ENCODE measurements around the gene USP40.

Gene USP40

DNA sequence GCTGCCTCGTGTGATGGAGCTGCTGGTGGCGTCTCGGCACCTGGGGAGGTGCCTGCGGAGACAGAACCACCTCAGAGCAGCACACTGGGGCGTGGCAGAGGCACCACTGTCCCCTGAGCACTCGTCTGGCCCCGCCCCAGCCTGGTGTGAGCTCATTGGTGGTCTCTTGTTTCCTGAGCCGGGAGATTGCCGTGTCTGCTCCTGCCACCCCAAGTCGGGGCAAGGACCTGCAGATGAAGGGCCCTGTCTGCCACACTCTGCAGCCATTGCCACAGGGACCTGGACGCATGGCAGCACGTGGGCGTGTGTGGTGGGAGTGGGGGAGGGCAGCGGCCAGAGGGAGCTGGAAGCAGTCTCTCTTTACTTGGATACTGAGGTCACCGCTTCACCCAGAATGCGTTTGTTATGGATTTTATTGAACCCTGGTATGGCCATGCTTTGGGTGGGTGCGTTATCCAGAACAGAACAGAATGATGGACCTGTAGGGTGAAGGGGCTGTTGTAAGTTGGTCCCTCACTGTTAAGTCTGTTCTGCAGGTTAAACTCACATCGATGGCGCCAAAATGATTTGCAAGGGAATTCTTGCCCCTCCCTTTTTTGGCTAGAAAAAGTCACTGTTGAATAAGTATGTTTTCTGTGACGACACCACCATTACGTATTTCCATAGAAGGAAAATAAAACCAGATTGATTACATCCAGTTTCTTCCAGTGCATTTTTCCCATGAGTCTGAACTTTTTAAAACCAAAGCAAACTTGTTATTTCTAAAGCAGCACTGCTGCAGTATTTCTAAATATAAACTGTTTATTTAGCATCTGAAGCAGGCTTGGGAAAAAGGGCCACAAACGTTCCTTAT lies 92.0 kb downstream of the USP40 start:
- Histone ChIP-seq H2BK15ac (replicated peaks; ENCODE audit: low read depth) (no peak overlapping the region), H2BK120ac (ENCODE audit: low read depth, low read length) (no peak overlapping the region), H3K4me2 (ENCODE audit: low read length) (no peak overlapping the region), H3K23ac (ENCODE audit: low read length) (no peak overlapping the region), H4K5ac (ENCODE audit: low read length) (no peak overlapping the region), H3K4ac (ENCODE audit: low read depth, low read length) (no peak overlapping the region), H2BK5ac (ENCODE audit: low read length) (no peak overlapping the region), H2AK5ac (ENCODE audit: low read length) (no peak overlapping the region), H3K79me2 (ENCODE audit: control insufficient read depth, insufficient read depth, low read length) (no peaks in the 10 kb centered on the region), H3K79me1 (ENCODE audit: low read length) (no peaks in the 10 kb centered on the region), H3K18ac (ENCODE audit: low read length) (no peak overlapping the region), H3K4me3 (ENCODE audit: low read length) (no peak overlapping the region), H3K36me3 (ENCODE audit: control insufficient read depth, insufficient read depth, low read length) (no peaks in the 10 kb centered on the region), H3K27ac (ENCODE audit: low read depth, low read length) (no peak overlapping the region), H3K27me3 (ENCODE audit: insufficient read depth, low read length, poor library complexity) (no peaks in the 10 kb centered on the region), H3K56ac (ENCODE audit: low read length) (no peak overlapping the region), H3K4me1 (ENCODE audit: control insufficient read depth, low read depth, low read length) (no peaks in the 10 kb centered on the region), H4K8ac (ENCODE audit: low read depth, low read length) (no peak overlapping the region), H3K9ac (ENCODE audit: low read length) (no peak overlapping the region)
- WGBS (ENCODE audit: extremely low coverage, insufficient coverage, low lambda C conversion rate), result no CpG with 5 or more reads among the region's 22 CpGs
- peak; percentile 12 for DNase-seq

DNA sequence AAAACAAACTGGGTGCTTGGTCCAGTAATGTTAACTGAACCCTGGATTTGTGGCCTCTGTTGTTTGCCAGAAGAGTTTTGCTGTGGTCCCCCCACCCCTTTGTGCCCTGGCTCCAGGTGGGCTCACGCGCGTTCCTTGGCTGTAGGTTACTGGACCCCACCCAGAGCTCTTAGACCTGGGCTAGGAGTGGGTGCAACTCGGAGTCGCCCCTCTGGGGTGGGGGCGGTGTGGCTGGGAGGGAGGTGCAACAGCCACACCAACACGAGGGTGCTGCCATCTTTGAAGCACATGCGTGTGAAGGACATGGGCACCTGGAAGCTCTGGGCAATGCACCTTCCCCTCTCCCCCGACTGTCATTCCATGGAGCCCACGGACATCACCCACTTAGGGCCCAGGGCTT lies 92.7 kb downstream of the USP40 start:
- DNase-seq, result no peak

DNA sequence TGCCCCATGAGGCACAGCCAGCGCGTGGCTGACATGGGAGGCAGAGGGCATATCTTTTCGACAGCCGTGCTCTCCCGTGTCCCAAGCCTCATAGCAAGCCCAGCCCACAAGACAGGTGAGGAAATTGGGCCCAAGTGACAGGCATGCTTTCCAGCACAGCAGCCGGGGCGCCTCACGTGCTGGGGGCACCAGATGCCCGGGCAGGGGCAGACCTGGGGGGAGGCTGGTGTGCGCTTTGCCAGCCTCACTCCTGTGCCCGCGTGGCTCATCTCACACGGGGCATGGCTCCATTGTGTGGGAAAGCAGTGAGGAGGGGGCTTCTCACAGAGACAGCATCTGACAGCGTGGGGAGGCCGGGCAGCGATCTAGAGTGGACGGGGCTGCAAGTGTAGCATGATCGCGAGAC lies 93.2 kb downstream of the USP40 start:
- no peak overlapping the region for H4K5ac ChIP-seq (ENCODE audit: low read length)
- no peak overlapping the region for H2AK5ac ChIP-seq (ENCODE audit: low read length)
- no peak overlapping the region for H3K18ac ChIP-seq (ENCODE audit: low read length)
- no CpG with 5 or more reads among the region's 19 CpGs for WGBS (ENCODE audit: extremely low coverage, insufficient coverage, low lambda C conversion rate)
- H3K79me1 ChIP-seq (ENCODE audit: low read length), result no peaks in the 10 kb centered on the region
- H2BK5ac ChIP-seq (ENCODE audit: low read length), result no peak overlapping the region
- no peak overlapping the region for H3K27ac ChIP-seq (ENCODE audit: low read depth, low read length)
- H3K4me1 ChIP-seq (ENCODE audit: control insufficient read depth, low read depth, low read length), result no peaks in the 10 kb centered on the region
- no peak for DNase-seq
- H3K9ac ChIP-seq (ENCODE audit: low read length), result no peak overlapping the region
- H3K27me3 ChIP-seq (ENCODE audit: insufficient read depth, low read length, poor library complexity), result no peaks in the 10 kb centered on the region
- no peak overlapping the region for H2BK15ac ChIP-seq (replicated peaks; ENCODE audit: low read depth)
- H3K4ac ChIP-seq (ENCODE audit: low read depth, low read length), result no peak overlapping the region
- H4K8ac ChIP-seq (ENCODE audit: low read depth, low read length), result no peak overlapping the region
- H3K4me3 ChIP-seq (ENCODE audit: low read length), result no peak overlapping the region
- no peak overlapping the region for H3K4me2 ChIP-seq (ENCODE audit: low read length)
- H3K36me3 ChIP-seq (ENCODE audit: control insufficient read depth, insufficient read depth, low read length), result no peaks in the 10 kb centered on the region
- no peak overlapping the region for H2BK120ac ChIP-seq (ENCODE audit: low read depth, low read length)
- H3K23ac ChIP-seq (ENCODE audit: low read length), result no peak overlapping the region
- no peak overlapping the region for H3K56ac ChIP-seq (ENCODE audit: low read length)
- no peaks in the 10 kb centered on the region for H3K79me2 ChIP-seq (ENCODE audit: control insufficient read depth, insufficient read depth, low read length)

More for the DNA sequence above, 92.7 kb downstream of the USP40 start:
- WGBS (ENCODE audit: extremely low coverage, insufficient coverage, low lambda C conversion rate), result no CpG with 5 or more reads among the region's 10 CpGs
- Histone ChIP-seq H3K36me3 (ENCODE audit: control insufficient read depth, insufficient read depth, low read length) (no peaks in the 10 kb centered on the region), H3K27me3 (ENCODE audit: insufficient read depth, low read length, poor library complexity) (no peaks in the 10 kb centered on the region), H3K4me2 (ENCODE audit: low read length) (no peak overlapping the region), H3K4me1 (ENCODE audit: control insufficient read depth, low read depth, low read length) (no peaks in the 10 kb centered on the region), H3K79me1 (ENCODE audit: low read length) (no peaks in the 10 kb centered on the region), H3K23ac (ENCODE audit: low read length) (no peak overlapping the region), H3K27ac (ENCODE audit: low read depth, low read length) (no peak overlapping the region), H2AK5ac (ENCODE audit: low read length) (no peak overlapping the region), H2BK15ac (replicated peaks; ENCODE audit: low read depth) (no peak overlapping the region), H4K8ac (ENCODE audit: low read depth, low read length) (no peak overlapping the region), H4K5ac (ENCODE audit: low read length) (no peak overlapping the region), H3K56ac (ENCODE audit: low read length) (no peak overlapping the region), H2BK120ac (ENCODE audit: low read depth, low read length) (no peak overlapping the region), H3K18ac (ENCODE audit: low read length) (no peak overlapping the region), H3K4ac (ENCODE audit: low read depth, low read length) (no peak overlapping the region), H3K9ac (ENCODE audit: low read length) (no peak overlapping the region), H2BK5ac (ENCODE audit: low read length) (no peak overlapping the region), H3K4me3 (ENCODE audit: low read length) (no peak overlapping the region), H3K79me2 (ENCODE audit: control insufficient read depth, insufficient read depth, low read length) (no peaks in the 10 kb centered on the region)

DNA sequence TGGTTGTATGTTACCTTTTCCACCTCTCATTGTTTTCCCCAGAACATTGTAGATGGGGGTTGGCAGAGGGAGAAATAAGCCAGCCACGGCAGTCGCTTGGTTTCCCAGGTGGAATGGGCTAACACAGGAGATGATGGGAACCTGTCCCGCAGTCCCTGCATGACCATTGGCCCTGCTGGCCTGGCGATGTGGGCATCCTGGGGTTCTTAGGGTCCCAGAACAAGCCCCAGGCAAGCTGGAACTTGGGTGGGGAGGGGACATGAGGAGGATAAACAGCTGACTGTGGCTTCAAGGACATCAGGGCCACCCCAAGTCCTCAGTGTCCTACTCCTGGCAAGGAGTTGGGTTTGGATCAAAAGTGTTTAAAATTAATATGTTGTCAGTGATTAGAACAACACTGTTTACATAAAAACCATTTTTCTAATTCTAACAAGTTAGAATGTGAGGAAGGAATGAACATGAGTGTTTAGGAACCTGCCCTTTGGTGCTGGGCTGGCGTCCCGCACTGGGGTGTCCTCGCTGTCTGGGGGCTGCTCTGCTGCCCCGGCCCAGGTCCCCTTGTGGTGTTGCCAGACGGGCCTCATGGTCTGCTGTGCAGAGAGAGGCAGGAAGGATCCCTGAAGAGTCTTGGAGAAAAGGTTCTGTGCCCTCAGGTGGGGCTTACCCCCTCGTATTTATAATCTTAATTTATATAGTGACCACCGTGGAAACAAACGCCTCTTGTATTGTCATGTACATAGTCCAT lies 95.1 kb downstream of the USP40 start:
- no peak overlapping the region for H2BK15ac ChIP-seq (replicated peaks; ENCODE audit: low read depth)
- DNase-seq, result no peak
- H2BK5ac ChIP-seq (ENCODE audit: low read length), result no peak overlapping the region
- no peak overlapping the region for H3K9ac ChIP-seq (ENCODE audit: low read length)
- H3K27me3 ChIP-seq (ENCODE audit: insufficient read depth, low read length, poor library complexity), result no peaks in the 10 kb centered on the region
- no peak overlapping the region for H3K4me2 ChIP-seq (ENCODE audit: low read length)
- H2BK120ac ChIP-seq (ENCODE audit: low read depth, low read length), result no peak overlapping the region
- H3K36me3 ChIP-seq (ENCODE audit: control insufficient read depth, insufficient read depth, low read length), result no peaks in the 10 kb centered on the region
- no peak overlapping the region for H3K18ac ChIP-seq (ENCODE audit: low read length)
- no peak overlapping the region for H4K8ac ChIP-seq (ENCODE audit: low read depth, low read length)
- no CpG with 5 or more reads among the region's 12 CpGs for WGBS (ENCODE audit: extremely low coverage, insufficient coverage, low lambda C conversion rate)
- H4K5ac ChIP-seq (ENCODE audit: low read length), result no peak overlapping the region
- no peaks in the 10 kb centered on the region for H3K79me1 ChIP-seq (ENCODE audit: low read length)
- H3K27ac ChIP-seq (ENCODE audit: low read depth, low read length), result no peak overlapping the region
- H2AK5ac ChIP-seq (ENCODE audit: low read length), result no peak overlapping the region
- no peak overlapping the region for H3K4me3 ChIP-seq (ENCODE audit: low read length)
- H3K23ac ChIP-seq (ENCODE audit: low read length), result no peak overlapping the region
- no peak overlapping the region for H3K4ac ChIP-seq (ENCODE audit: low read depth, low read length)
- no peaks in the 10 kb centered on the region for H3K4me1 ChIP-seq (ENCODE audit: control insufficient read depth, low read depth, low read length)
- H3K56ac ChIP-seq (ENCODE audit: low read length), result no peak overlapping the region
- H3K79me2 ChIP-seq (ENCODE audit: control insufficient read depth, insufficient read depth, low read length), result no peaks in the 10 kb centered on the region

- no peaks in the 10 kb centered on the region for H3K79me2 ChIP-seq (ENCODE audit: control insufficient read depth, insufficient read depth, low read length)
- H2BK15ac ChIP-seq (replicated peaks; ENCODE audit: low read depth), result no peak overlapping the region
- H3K79me1 ChIP-seq (ENCODE audit: low read length), result no peaks in the 10 kb centered on the region
- no peak overlapping the region for H3K4me3 ChIP-seq (ENCODE audit: low read length)
- no peak for DNase-seq
- no peak overlapping the region for H4K5ac ChIP-seq (ENCODE audit: low read length)
- H3K36me3 ChIP-seq (ENCODE audit: control insufficient read depth, insufficient read depth, low read length), result no peaks in the 10 kb centered on the region
- no peak overlapping the region for H4K8ac ChIP-seq (ENCODE audit: low read depth, low read length)
- no peak overlapping the region for H2AK5ac ChIP-seq (ENCODE audit: low read length)
- no peak overlapping the region for H3K56ac ChIP-seq (ENCODE audit: low read length)
- no peaks in the 10 kb centered on the region for H3K27me3 ChIP-seq (ENCODE audit: insufficient read depth, low read length, poor library complexity)
- no peak overlapping the region for H3K18ac ChIP-seq (ENCODE audit: low read length)
- no peak overlapping the region for H3K4ac ChIP-seq (ENCODE audit: low read depth, low read length)
- whole genome bisulfite sequencing (ENCODE audit: extremely low coverage, insufficient coverage, low lambda C conversion rate), result no CpG with 5 or more reads among the region's 14 CpGs
- no peak overlapping the region for H3K27ac ChIP-seq (ENCODE audit: low read depth, low read length)
- no peak overlapping the region for H3K4me2 ChIP-seq (ENCODE audit: low read length)
- H3K23ac ChIP-seq (ENCODE audit: low read length), result no peak overlapping the region
- no peaks in the 10 kb centered on the region for H3K4me1 ChIP-seq (ENCODE audit: control insufficient read depth, low read depth, low read length)
- no peak overlapping the region for H2BK120ac ChIP-seq (ENCODE audit: low read depth, low read length)
- no peak overlapping the region for H2BK5ac ChIP-seq (ENCODE audit: low read length)
- no peak overlapping the region for H3K9ac ChIP-seq (ENCODE audit: low read length)
Observed at GRCh38 chr2:233470839-233471238, 95.7 kb downstream of the USP40 start.

Measured in mesendoderm (in vitro differentiated cells).